Retina (tissue), 1 donor: ENCODE results near the gene CDC25B.
A peak's percentile ranks its signal among the peaks of the same experiment; 100 is the strongest.
"Not testable (repeated sequence)": the region's sequence is repeated elsewhere in the genome, so short reads cannot be mapped to it uniquely, and the experiment has no call there.

Source experiments
- DNase-seq: peaks from one replicate; pipeline ENCODE4 v3.0.0-alpha.2; 2016

CDC25B gene

DNA sequence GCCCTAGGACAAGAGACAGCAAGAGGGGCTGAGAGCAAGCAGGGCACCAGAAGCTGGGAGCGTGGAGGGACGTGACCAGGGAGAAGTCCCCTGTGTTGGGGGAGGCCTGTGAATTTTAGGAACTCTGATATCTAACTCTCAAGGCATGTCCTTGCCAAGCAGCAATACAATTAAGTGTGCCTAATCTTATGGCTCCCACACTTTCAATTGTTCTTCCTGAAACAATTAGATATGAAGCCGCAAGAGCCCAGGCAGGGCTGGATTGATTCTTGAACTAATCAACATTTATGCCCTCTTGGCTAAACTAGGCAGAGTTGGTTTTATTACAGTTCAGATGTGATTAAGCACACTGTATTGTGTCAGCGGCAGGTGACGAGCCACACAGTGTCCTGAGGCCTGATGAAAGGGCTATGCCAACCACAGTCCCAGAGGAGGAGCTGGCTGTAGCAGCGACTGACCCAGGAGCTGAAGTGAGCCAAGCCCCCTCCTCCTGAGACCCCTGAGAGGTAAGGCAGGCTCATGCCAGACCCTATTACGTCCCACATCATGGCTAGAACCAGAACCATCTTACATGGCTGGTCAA is 46.3 kb downstream of the CDC25B start:
- no peak for DNase-seq

DNA sequence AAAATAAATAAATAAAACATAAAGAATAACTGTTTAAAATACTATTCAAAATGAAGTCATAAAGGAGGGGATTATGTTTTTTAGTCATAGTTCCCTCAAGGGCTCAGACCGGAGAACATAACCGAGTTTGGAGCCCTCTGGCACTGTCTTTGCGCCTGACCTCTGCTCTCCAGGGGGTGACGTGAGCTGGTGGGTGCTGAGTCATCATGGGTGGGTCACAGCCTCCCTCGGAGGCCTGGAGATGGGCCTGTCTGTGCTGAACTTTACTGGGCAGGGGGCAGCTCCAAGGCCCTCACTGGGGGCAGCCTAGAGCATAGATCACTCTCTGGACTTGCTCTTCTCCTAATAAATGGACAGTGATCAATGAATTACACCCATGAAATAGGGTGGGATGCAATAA is 47.4 kb downstream of the CDC25B start:
- DNase-seq: no peak

DNA sequence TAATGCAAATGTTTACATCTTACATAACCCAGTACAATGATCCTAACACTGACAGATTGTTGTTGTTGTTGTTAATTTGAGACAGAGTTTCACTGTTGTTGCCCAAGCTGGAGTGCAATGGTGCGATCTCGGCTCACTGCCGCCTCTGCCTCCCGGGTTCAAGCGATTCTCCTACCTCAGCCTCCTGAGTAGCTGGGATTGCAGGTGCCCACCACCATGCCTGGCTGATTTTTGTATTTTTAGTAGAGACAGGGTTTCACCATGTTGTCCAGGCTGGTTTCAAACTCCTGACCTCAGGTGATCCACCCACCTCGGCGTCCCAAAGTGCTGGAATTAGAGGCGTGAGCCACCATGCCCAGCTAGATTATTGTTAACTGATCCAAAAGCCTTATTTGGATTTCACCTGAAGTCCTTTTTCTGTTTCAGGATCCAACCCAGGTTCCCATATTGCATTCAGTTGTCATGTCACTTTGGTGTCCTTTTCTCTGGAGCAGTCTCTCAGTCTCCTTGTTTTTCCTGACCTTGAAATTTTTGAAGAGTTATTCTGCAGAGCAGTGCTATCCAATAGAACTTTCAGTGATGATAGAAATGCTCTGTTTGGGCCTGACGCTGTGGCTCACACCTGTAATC is 48.0 kb downstream of the CDC25B start:
- DNase-seq: not testable (repeated sequence)

DNA sequence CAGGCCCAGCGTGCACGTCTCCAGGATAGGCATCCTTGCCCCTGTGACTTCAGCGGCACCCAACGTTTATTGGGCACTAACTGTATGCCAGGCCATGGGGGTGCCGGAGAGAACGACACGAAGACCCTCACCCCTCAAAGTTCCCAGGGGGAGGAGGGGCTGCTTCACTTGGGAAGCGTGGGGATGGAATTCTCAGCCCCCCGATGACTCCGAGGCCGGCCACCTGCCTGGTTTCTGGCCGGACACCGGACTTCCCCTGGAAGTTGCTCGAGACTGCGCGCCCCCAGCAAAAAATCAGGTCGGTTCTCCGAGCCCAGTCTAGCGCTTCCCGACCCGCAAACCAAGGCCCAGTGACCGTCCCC is 50.2 kb downstream of the CDC25B start:
- no peak for DNase-seq

- peak; percentile 93 for DNase-seq
These were observed 50.8 kb downstream of the CDC25B start, which contains the start of gene MAVS for GRCh38 chr20:3846740-3847428. MAVS (plus strand) TSS chr20:3846834; CDS start chr20:3854625, 7,791 bp downstream.

DNA sequence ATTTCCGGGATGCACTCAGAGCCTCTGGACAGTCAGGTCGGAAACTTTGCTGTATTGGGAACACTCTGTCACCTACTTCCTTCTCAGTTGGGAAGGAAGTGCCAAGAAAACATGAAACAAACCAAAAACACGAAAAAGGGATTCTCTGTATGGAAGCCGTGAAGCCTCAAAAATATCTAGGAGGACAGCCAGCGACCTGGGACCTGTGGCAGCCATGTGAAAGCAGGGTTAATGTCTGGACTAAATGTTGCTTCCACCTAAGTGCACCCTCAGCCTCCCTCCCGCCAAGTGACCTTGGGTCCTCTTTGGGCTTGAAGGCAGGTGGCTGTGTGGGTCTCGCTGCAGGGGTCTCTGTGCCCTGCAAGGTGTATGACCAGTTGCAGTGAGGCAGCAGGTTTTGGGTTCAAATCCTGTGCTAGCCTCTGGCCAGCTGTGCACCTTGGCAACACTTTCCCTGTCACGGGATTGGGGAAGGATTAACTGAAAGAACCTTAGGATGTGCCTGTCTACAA is 51.4 kb downstream of the CDC25B start:
- DNase-seq: no peak

DNA sequence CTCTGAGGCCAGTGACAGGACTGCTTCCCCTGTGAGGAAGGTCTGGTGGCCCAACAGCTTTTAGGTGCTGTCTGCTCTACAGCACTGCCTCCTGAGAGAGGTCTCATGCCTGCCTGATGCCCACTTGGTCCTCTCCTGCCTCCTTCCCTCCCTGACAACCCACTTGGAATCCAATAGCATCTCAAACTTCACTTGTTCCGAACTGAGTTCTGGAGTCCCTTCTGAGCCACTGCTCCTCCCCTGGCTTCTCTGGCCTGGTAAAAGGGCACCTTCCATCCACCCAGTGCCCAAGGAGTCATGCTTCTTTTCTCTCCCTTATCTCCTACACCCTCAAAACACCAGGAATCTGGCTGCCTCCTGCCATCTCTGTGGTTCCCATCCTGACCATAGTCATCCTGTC is 52.5 kb downstream of the CDC25B start:
- no peak for DNase-seq

DNA sequence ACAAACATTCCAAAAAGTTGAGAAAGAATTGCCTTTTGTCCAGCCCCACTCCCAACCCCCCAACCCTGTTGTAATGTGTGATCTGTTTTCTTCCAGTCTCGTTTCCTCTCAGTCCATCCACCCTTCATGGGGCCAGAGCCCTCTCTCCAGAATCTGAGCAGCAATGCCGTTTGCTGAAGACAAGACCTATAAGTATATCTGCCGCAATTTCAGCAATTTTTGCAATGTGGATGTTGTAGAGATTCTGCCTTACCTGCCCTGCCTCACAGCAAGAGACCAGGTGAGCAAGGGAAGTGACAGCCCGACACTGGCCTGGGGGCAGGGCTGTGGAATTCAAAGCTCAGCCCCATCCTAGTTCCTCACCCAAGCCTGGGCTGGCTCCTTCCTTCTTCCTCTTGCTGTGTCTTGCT is 58.4 kb downstream of the CDC25B start:
- DNase-seq: no peak
